HepG2 (cell line): ENCODE results near the gene ESYT1. TPM values are rescaled to one million over a fixed set of nuclear protein-coding genes. Genes with fewer than 3 reads are reported as not detected.

Experiments
- ATF5 ChIP-seq: sonication (generic); formaldehyde crosslinking; IDR thresholded peaks from 2 replicates; pipeline ENCODE4 v1.4.0; 2020; ENCODE audit warnings: mild to moderate bottlenecking, low read depth, missing genetic modification reagents
- ATM ChIP-seq: fragments of 450-650 bp; IDR thresholded peaks from 2 replicates; pipeline ENCODE4 v1.7.1; 2017; ENCODE audit warnings: mild to moderate bottlenecking, borderline replicate concordance
- DR1 ChIP-seq: sonication (generic); formaldehyde crosslinking; IDR thresholded peaks from 2 replicates; pipeline ENCODE4 v1.8.0; 2021; ENCODE audit warnings: mild to moderate bottlenecking, missing genetic modification reagents, inconsistent platforms
- IKZF1 ChIP-seq: fragments of 450-650 bp; IDR thresholded peaks from 2 replicates; pipeline ENCODE4 v1.7.1; 2016
- KMT2A ChIP-seq: sonication (generic); formaldehyde crosslinking; IDR thresholded peaks from 2 replicates; pipeline ENCODE4 v1.4.0; 2020; ENCODE audit warnings: missing genetic modification reagents
- LBX2 ChIP-seq: sonication (generic); formaldehyde crosslinking; IDR thresholded peaks from 2 replicates; pipeline ENCODE4 v1.5.0; 2020; ENCODE audit warnings: missing genetic modification reagents, mild to moderate bottlenecking, borderline replicate concordance
- MBNL3 ChIP-seq: fragments of 250-450 bp; sonication (Bioruptor Pico); conservative IDR thresholded peaks from 2 replicates; pipeline ENCODE4 v1.8.0; 2022; ENCODE audit warnings: mild to moderate bottlenecking, inconsistent platforms
- MTERF4 ChIP-seq: sonication (generic); formaldehyde crosslinking; IDR thresholded peaks from 2 replicates; pipeline ENCODE4 v1.8.0; 2023; ENCODE audit warnings: mild to moderate bottlenecking, missing genetic modification reagents
- NAIF1 ChIP-seq: sonication (generic); formaldehyde crosslinking; IDR thresholded peaks from 2 replicates; pipeline ENCODE4 v1.5.0; 2020; ENCODE audit warnings: mild to moderate bottlenecking, missing genetic modification reagents, borderline replicate concordance
- PBX2 ChIP-seq: IDR thresholded peaks from 2 replicates; pipeline ENCODE4 v1.6.1; 2016; ENCODE audit warnings: control low read depth
- PHF21A ChIP-seq: sonication (generic); formaldehyde crosslinking; IDR thresholded peaks from 2 replicates; pipeline ENCODE4 v1.5.0; 2020; ENCODE audit warnings: mild to moderate bottlenecking, missing genetic modification reagents
- PPARG ChIP-seq: conservative IDR thresholded peaks from 2 replicates; pipeline ENCODE4 v1.6.1; 2016; ENCODE audit warnings: missing biosample characterization, missing genetic modification reagents
- SRY ChIP-seq: sonication (generic); formaldehyde crosslinking; IDR thresholded peaks from 2 replicates; pipeline ENCODE4 v1.8.0; 2022; ENCODE audit warnings: mild to moderate bottlenecking, missing genetic modification reagents
- ZHX1 ChIP-seq: sonication (generic); formaldehyde crosslinking; IDR thresholded peaks from 2 replicates; pipeline ENCODE4 v1.8.1; 2022; ENCODE audit warnings: low read depth, mild to moderate bottlenecking, missing genetic modification reagents
- ZNF138 ChIP-seq: sonication (generic); formaldehyde crosslinking; IDR thresholded peaks from 2 replicates; pipeline ENCODE4 v1.5.0; 2020; ENCODE audit warnings: mild to moderate bottlenecking, low read depth, missing genetic modification reagents
- ZNF546 ChIP-seq: sonication (generic); formaldehyde crosslinking; conservative IDR thresholded peaks from 2 replicates; pipeline ENCODE4 v1.8.1; 2023; ENCODE audit warnings: mild to moderate bottlenecking, missing genetic modification reagents
- ZNF605 ChIP-seq: sonication (generic); formaldehyde crosslinking; IDR thresholded peaks from 2 replicates; pipeline ENCODE4 v1.8.0; 2022; ENCODE audit warnings: mild to moderate bottlenecking, missing genetic modification reagents
- ZNF615 ChIP-seq: sonication (generic); formaldehyde crosslinking; IDR thresholded peaks from 2 replicates; pipeline ENCODE4 v1.5.0; 2020; ENCODE audit warnings: mild to moderate bottlenecking, missing genetic modification reagents, borderline replicate concordance
- ZNF83 ChIP-seq: sonication (generic); formaldehyde crosslinking; IDR thresholded peaks from 2 replicates; pipeline ENCODE4 v1.4.0; 2020; ENCODE audit warnings: missing genetic modification reagents, mild to moderate bottlenecking, borderline replicate concordance
- ZNF891 ChIP-seq: sonication (generic); formaldehyde crosslinking; IDR thresholded peaks from 2 replicates; pipeline ENCODE4 v1.5.0; 2020; ENCODE audit warnings: mild to moderate bottlenecking, missing genetic modification reagents
- polyA plus RNA-seq, 8 experiments: library from polyadenylated mRNA; depleted of rRNA in 3 of 8; stranded (reverse) in 7 of 8; unstranded in 1 of 8; fragments of >200 nt; fragmentation: Illumina TruSeq in 4 of 8; extraction: Trizol in 4 of 8; gene quantifications; 2 replicates each; pipeline versions ENCODE4 v1.2.1 to v1.2.3, GENCODE V29; 2011 to 2016; ENCODE audit warnings: low read depth in 4 of 8, missing spikeins in 1 of 8, mixed read lengths in 1 of 8; ENCODE audit not compliant: insufficient read depth in 1 of 8
- total RNA-seq, 5 experiments: library from RNA; depleted of rRNA; stranded (reverse); fragments of >200 nt; fragmentation: Illumina TruSeq; extraction: Trizol; gene quantifications; 2 replicates each; pipeline ENCODE4 v1.2.3, GENCODE V29; 2016; ENCODE audit warnings: low read depth in 1 of 5

The ESYT1 gene
- total and polyA plus RNA-seq, 2 of the 13 experiments (the other 11 are each of a cell fraction or from before 2014, with no cell fraction given): 66.9 to 71.0 TPM

GRCh38 chr12:56079723-56080555 is 48.1 kb upstream of the ESYT1 start, which contains the start of gene ERBB3 (continued):
- TF ChIP-seq LBX2 (CRISPR knock-in tag) (no peak; the same call in 1 of the 2 replicates), ZNF83 (CRISPR knock-in tag) (no peak), ZNF891 (CRISPR knock-in tag) (0 out of 2 replicates have a peak, but pooled peaks have one; percentile 57), ZNF138 (CRISPR knock-in tag) (0 out of 2 replicates have a peak, but pooled peaks have one; percentile 59), NAIF1 (CRISPR knock-in tag) (no peak), PHF21A (CRISPR knock-in tag) (no peak; the same call in 1 of the 2 replicates), ATF5 (CRISPR knock-in tag) (no peak), ZNF605 (CRISPR knock-in tag) (peak; percentile 87), MBNL3 (CRISPR knock-in tag) (no peak), DR1 (0 out of 2 replicates have a peak, but pooled peaks have one; percentile 69), ZNF615 (CRISPR knock-in tag) (peak; percentile 37; the same call in 1 of the 2 replicates), IKZF1 (no peak), PBX2 (CRISPR knock-in tag) (no peak), ATM (no peak), ZNF546 (CRISPR knock-in tag) (no peak), KMT2A (no peak), MTERF4 (CRISPR knock-in tag) (no peak), PPARG (CRISPR knock-in tag) (no peak), SRY (peak; percentile 90; the same call in 1 of the 2 replicates), ZHX1 (no peak)
